Activated B cell treated with CpG ODN at 0.5 μM for 24 hours (primary cell): ENCODE measurements around the gene KCNQ1. TPM values are rescaled to one million over a fixed set of nuclear protein-coding genes. Genes with fewer than 3 reads are reported as not detected.

Experiments used
- ATAC-seq: fragments of 200-7000 bp; cut with Tn5 transposase; one replicate; pipeline ENCODE4 v1.10.0; 2021; ENCODE audit warnings: low read depth, mild to moderate bottlenecking, moderate library complexity
- CTCF ChIA-PET: fragments of 350-600 bp; sonication (Branson Sonifier 250); formaldehyde crosslinking; loops from one replicate; lab custom pipeline; 2021; ENCODE audit warnings: antibody characterized with exemption; lab: Charles Lee
- POLR2A ChIA-PET: fragments of 350-600 bp; sonication (Branson Sonifier 250); formaldehyde crosslinking; loops from one replicate; lab custom pipeline; 2021; ENCODE audit warnings: antibody characterized with exemption; lab: Charles Lee
- DNase-seq: peaks from one replicate; pipeline ENCODE4 v3.0.0; 2022
- H3K27ac Mint-ChIP-seq: one replicate; pipeline ENCODE4 v1.8.0; 2020; ENCODE audit warnings: mixed read lengths
- H3K27me3 Mint-ChIP-seq: one replicate; pipeline ENCODE4 v1.8.0; 2021; ENCODE audit warnings: mixed read lengths
- H3K36me3 Mint-ChIP-seq: one replicate; pipeline ENCODE4 v1.8.0; 2021; ENCODE audit warnings: low read depth, mixed read lengths
- H3K4me1 Mint-ChIP-seq: one replicate; pipeline ENCODE4 v1.8.0; 2021; ENCODE audit warnings: mixed read lengths
- H3K4me3 Mint-ChIP-seq: one replicate; pipeline ENCODE4 v1.8.0; 2020; ENCODE audit warnings: mild to moderate bottlenecking, mixed read lengths
- H3K9me3 Mint-ChIP-seq: one replicate; pipeline ENCODE4 v1.8.0; 2020; ENCODE audit warnings: mixed read lengths
- intact Hi-C: fragments of 100-400 bp; cut with micrococcal nuclease; formaldehyde crosslinking; loops from one replicate; pipeline ENCODE4 v1.15.1; 2024
- total RNA-seq: library from RNA; stranded (reverse); gene quantifications from 2 replicates; pipeline ENCODE4 v1.2.3, GENCODE V29; 2022
- TF ChIP-seq, protein P1 (sequence below): fragments of 200-600 bp; IDR thresholded peaks from one replicate; pipeline ENCODE4 v1.8.0; 2022; ENCODE audit warnings: antibody characterized with exemption, mild to moderate bottlenecking

The KCNQ1 gene
- total RNA-seq, 1 donor from 2014 or later: 6.5 TPM

DNA sequence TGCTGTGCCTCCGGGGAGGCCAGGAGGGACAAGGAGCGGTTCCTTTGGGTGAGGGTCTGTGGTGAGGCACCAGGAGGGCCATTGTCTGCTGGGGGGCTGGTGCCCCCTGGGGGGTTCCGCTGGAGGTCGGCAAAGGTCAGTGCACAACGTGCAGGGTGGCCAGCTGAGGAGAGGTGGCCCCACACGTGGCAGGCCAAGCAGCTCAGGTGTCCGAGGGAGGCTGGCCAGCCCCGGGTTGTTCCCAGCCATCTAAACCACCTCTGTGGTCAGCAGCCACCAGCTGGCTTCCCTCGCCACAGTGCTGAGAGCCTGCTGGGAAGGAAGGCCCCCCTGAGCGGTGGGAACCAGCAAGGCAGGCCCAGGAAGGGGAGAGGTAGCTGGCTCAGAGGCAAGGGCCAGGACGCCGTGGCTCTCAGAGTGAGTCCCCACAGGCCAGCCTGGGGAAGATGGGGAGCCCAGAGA is 40.0 kb upstream of the KCNQ1 start:
- peaks cover 17% of the 10 kb centered on the region for H3K4me1 Mint-ChIP-seq

DNA sequence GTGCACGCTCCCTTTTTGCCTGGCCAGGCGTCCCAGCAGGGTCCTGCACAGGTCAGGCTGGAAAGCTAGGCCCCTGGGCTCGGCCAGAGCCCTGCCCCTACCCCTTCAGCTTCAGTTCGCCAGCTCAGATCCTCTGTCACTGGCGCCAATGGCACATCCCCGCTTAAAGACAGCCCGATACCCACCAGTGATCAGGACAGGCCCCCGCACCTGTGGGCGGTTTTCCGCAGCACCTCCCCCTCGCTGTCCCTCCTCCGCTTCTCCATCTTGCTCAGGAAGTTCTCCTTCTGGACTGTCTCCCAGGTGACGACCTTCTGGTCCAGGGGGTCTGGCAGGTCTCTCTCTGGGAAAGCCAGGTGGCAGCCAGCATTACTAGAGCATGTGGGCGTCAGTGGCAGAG is 38.4 kb upstream of the KCNQ1 start:
- POLR2A ChIA-PET: no interaction called here
- Mint-ChIP-seq H3K4me1 (peaks cover 11% of the 10 kb centered on the region), H3K27me3 (no peaks in the 10 kb centered on the region), H3K4me3 (peak overlapping the region; percentile 20), H3K9me3 (no peaks in the 10 kb centered on the region), H3K27ac (no peak overlapping the region), H3K36me3 (peaks cover 21% of the 10 kb centered on the region)
- no peak for ATAC-seq
- intact Hi-C loops: no loop called here
- TF ChIP-seq, protein P1, sequence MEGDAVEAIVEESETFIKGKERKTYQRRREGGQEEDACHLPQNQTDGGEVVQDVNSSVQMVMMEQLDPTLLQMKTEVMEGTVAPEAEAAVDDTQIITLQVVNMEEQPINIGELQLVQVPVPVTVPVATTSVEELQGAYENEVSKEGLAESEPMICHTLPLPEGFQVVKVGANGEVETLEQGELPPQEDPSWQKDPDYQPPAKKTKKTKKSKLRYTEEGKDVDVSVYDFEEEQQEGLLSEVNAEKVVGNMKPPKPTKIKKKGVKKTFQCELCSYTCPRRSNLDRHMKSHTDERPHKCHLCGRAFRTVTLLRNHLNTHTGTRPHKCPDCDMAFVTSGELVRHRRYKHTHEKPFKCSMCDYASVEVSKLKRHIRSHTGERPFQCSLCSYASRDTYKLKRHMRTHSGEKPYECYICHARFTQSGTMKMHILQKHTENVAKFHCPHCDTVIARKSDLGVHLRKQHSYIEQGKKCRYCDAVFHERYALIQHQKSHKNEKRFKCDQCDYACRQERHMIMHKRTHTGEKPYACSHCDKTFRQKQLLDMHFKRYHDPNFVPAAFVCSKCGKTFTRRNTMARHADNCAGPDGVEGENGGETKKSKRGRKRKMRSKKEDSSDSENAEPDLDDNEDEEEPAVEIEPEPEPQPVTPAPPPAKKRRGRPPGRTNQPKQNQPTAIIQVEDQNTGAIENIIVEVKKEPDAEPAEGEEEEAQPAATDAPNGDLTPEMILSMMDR: no peak
- CTCF ChIA-PET: no interaction called here
- DNase-seq: no peak

More for the DNA sequence above, 40.0 kb upstream of the KCNQ1 start:
- DNase-seq (no peak), ATAC-seq (no peak)
- Mint-ChIP-seq H3K36me3 (peaks cover 28% of the 10 kb centered on the region), H3K9me3 (no peaks in the 10 kb centered on the region), H3K27ac (no peak overlapping the region), H3K27me3 (no peaks in the 10 kb centered on the region), H3K4me3 (no peak overlapping the region)
- POLR2A ChIA-PET: interaction anchor here (5.6 kb wide), 1 partner anchor 28 kb away, joined by 64 read pairs; the partner anchor contains the start of gene CD81
- CTCF ChIA-PET: no interaction called here
- intact Hi-C loops: loop anchor here (5.0 kb wide), 1 partner anchor 1393 kb away; the partner anchor contains the start of gene NUP98
- TF ChIP-seq, protein P1: no peak

DNA sequence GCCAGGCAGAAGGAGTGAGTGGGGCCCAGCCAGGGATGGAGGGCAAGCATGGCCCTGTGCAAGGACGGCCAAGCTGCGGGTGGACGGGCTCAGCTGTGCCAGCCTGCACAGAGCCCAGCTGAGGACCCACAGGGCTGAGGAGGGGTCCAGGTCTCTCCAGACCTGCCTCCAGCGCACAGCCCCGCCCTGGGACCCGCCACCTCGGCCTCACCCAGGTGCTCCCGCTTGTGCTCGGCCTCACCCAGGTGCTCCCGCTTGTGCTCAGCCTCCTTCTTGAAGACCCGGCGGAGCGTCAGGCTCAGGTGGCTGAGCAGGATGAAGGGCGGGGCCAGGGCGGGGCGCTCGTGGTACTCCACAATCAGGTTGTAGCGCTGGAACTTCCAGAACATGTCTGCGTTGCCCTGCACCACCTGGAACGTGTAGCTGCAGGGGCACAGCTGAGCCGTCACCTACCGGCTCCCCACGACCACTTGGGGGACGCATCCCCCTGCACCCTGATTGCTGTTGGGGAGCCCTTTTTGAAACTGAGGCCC is 37.9 kb upstream of the KCNQ1 start:
- Mint-ChIP-seq H3K27me3 (no peaks in the 10 kb centered on the region), H3K4me3 (no peak overlapping the region), H3K4me1 (peaks cover 7% of the 10 kb centered on the region), H3K9me3 (no peaks in the 10 kb centered on the region), H3K27ac (no peak overlapping the region), H3K36me3 (peaks cover 21% of the 10 kb centered on the region)
- TF ChIP-seq, protein P1: no peak
- intact Hi-C loops: no loop called here
- no peak for DNase-seq
- ATAC-seq: no peak
- ChIA-PET CTCF (no interaction called here), POLR2A (no interaction called here)

DNA sequence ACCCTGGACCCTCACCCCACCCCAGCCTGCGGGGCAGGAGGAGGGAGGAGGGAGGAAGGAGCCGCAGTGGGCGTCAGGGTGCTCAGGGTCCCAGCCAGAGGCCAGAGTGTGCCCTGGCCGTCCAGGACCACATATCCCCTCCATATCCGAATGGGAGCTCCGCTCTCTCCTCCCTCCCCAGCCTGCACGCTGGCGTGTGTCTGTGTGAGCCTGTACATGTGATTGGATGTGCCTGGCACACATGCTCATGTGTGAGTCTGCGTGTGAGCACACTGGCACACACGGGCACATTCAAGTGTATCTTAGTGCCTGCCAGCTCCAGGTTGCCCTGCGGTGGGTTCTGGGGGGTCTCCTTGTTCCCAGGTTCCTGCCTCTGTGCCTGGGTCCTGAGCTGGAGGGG is 36.1 kb upstream of the KCNQ1 start:
- POLR2A ChIA-PET: interaction anchor here (1.4 kb wide), 1 partner anchor 32 kb away, joined by 3 read pairs; the partner anchor contains the start of gene CD81
- Mint-ChIP-seq H3K36me3 (peaks cover 9% of the 10 kb centered on the region), H3K4me3 (no peak overlapping the region)

DNA sequence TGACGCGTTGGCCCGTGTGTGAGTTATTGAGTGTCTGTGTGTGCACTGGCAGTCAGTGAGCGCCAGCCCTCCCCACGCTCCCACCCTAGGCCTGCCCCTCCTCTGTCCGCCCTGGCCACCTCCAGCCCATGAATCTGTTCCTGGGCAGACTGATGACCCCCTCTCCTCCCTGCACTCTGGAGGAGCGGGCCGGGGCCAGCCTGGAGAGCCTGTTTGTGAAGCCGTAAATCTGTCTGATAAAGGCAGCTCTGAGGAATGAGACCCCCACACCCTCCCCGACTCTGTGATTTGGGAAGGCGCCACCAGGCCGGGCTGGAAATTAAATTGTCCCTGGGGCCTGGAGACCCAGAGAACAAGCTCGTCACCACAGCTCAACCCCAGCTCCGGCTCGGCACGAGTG is 35.7 kb upstream of the KCNQ1 start:
- H3K4me3 Mint-ChIP-seq: no peak overlapping the region
- intact Hi-C loops: no loop called here
- ATAC-seq (no peak), DNase-seq (no peak)
- H3K4me1 Mint-ChIP-seq: no peaks in the 10 kb centered on the region
- ChIA-PET CTCF (interaction anchor here (1.1 to 2.3 kb wide), 2 partner anchors 11 to 110 kb away, joined by 3 to 7 read pairs; no protein-coding TSS in a partner anchor), POLR2A (interaction anchor here (1.4 kb wide), 1 partner anchor 32 kb away, joined by 3 read pairs; the partner anchor contains the start of gene CD81)
- TF ChIP-seq, protein P1: no peak
- peaks cover 6% of the 10 kb centered on the region for H3K36me3 Mint-ChIP-seq
- no peaks in the 10 kb centered on the region for H3K9me3 Mint-ChIP-seq
- H3K27me3 Mint-ChIP-seq: no peaks in the 10 kb centered on the region
- no peak overlapping the region for H3K27ac Mint-ChIP-seq

More for the DNA sequence above, 36.1 kb upstream of the KCNQ1 start:
- H3K27ac Mint-ChIP-seq: no peak overlapping the region
- CTCF ChIA-PET: interaction anchor here (1.1 to 2.3 kb wide), 2 partner anchors 12 to 109 kb away, joined by 3 to 7 read pairs; no protein-coding TSS in a partner anchor
- intact Hi-C loops: no loop called here
- ATAC-seq (no peak), DNase-seq (no peak)
- H3K9me3 Mint-ChIP-seq: no peaks in the 10 kb centered on the region
- no peaks in the 10 kb centered on the region for H3K4me1 Mint-ChIP-seq
- TF ChIP-seq, protein P1: no peak
- H3K27me3 Mint-ChIP-seq: no peaks in the 10 kb centered on the region
